ENCODE measurements around the gene ACBD6.

Gene ACBD6

GRCh38 chr1:180267211-180267561, 235.2 kb downstream of the ACBD6 start:
- no peak for DNase-seq

DNA sequence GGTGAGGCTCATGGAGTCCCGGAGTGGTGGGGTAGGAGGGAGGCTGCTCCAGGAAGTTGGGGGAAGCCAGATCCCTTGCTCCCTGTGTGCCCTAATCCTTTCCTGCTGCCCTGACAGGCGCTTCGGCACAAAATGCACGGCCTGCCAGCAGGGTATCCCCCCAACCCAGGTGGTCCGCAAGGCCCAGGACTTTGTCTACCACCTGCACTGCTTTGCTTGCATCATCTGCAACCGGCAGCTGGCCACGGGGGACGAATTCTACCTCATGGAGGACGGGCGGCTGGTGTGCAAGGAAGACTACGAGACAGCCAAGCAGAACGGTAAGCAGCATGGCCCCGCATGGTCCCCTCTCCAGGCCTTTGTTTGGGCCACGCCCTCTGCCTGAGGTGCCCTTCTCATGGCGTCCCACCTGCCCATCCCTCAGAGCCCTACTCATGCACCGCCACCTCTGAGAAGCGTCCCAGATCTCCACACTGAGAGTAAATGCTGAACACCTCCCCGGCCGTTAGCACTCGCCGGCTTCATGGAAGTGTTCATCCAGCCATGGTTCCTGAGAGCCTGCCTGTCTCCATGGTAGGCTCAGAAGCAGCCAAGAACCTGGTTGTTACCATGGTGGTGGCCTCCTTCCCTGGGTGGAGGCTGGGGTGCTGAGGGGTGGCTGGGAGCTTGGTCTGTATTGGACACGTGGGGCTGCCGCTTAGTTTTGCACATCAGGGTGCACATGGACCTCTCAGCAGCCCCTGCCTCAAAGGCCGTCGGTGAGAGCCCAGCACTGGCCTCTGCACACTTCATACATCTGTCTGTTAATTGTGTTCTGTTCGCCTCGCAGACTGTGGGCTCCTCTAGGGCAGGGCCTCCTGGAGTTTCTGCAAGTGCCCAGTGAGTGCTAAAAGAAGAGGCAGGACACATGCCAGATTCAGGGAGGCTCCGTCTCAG, 235.8 kb downstream of the ACBD6 start:
- no peak for DNase-seq

DNA sequence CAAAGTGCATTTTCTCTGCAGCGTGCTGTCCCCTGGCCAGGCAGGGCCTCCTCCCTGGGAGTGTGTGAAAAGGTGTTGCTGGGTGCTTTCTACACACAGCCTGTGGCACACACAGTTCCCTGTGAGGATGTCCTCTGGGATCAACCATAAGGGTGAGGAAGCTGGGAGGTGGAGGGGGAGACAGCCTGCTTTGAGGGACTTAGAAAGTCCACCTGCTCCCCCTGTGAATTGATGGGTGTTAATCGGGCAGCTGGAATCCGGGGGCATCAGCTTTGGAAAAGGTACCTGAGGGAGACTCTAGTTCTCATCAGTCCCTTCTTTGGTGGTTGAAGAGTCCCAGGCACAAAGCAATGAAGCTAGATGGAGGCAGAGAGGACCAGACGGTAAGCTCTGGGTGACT, 236.5 kb downstream of the ACBD6 start:
- DNase-seq: no peak

- no peak for DNase-seq
Measured at GRCh38 chr1:180265201-180265600, 237.2 kb downstream of the ACBD6 start.

DNA sequence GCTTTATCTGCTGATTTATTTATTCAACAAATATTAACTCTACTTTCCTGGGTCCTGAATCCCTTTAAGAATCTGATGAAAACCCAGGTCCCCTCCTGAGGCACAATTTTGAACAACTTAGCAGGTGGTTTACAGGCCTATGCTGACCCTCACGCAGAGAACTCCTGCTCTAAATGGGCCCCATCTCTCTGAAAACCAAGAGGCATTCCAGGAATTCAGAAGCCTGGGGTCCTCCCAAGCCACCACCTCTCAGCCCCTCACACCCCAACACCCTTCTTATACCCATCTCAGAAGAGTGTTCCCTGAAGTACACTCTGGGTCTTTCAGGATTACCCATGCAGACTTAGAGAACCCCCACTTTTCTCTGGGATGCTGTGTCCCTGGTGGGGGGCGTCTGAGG, 237.8 kb downstream of the ACBD6 start:
- no peak for DNase-seq

DNA sequence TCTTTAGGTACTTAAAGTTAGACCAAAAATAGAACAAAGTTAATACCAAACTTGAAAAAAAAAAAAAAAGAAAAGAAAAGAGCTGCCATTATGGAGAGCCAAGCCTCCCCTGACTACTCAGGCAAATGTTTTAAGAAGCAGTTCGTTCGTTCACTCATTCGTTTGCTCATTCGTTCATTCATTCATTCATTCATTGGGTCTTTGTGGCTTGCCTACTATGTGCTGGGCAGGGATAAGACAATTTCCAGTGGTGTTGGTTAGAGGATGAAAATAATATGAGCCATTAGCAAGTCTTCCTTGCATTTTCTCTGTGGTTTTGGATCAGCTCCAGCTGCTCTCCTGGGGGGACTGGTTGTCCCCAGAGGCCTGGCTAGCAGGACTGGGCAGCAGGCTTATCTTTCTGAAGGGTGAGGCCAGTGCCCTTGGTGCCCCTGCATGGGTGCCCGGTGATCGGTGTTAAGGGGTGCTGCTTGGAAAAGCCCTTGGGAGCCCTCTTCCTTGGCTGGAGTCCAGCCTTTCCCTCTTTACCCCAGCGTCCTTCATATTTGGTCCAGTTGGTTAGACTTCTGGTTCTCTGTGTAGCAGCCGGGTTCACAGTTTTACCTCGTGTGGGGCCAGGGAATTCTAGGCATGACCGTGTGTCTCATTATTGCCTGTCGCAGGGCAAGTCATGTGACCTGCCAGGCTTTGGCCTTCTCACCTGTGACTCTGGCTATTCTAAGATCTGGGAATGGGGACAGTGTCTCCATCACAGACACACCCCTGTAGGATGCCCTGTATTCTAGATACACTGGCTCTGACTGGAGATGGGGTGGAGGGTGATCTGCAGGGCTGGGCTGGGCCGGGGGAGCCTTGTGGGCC, 239.5 kb downstream of the ACBD6 start:
- DNase-seq: no peak

- no peak for DNase-seq
Measured at GRCh38 chr1:180261524-180262155, 240.7 kb downstream of the ACBD6 start.

DNA sequence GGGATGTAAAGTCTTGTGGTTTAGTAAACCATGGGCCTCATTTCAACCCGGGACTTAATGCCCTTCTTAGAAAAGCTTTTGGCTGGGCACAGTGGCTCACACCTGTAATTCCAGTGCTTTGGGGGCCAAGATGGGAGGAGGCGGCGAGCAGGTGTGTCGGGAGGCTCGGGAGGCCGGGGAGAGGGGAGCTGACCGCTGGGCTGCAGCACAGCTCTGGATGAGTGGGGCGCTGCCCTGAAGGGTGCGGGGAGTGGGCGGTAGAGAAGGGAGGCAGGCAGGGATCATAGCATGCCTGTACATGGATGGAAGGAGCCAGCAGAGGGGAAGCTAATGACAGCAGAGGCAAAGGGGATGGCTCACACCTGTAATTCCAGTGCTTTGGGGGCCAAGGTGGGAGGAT, 241.3 kb downstream of the ACBD6 start:
- no peak for DNase-seq

GRCh38 chr1:180260541-180260940, 241.8 kb downstream of the ACBD6 start:
- no peak for DNase-seq

DNA sequence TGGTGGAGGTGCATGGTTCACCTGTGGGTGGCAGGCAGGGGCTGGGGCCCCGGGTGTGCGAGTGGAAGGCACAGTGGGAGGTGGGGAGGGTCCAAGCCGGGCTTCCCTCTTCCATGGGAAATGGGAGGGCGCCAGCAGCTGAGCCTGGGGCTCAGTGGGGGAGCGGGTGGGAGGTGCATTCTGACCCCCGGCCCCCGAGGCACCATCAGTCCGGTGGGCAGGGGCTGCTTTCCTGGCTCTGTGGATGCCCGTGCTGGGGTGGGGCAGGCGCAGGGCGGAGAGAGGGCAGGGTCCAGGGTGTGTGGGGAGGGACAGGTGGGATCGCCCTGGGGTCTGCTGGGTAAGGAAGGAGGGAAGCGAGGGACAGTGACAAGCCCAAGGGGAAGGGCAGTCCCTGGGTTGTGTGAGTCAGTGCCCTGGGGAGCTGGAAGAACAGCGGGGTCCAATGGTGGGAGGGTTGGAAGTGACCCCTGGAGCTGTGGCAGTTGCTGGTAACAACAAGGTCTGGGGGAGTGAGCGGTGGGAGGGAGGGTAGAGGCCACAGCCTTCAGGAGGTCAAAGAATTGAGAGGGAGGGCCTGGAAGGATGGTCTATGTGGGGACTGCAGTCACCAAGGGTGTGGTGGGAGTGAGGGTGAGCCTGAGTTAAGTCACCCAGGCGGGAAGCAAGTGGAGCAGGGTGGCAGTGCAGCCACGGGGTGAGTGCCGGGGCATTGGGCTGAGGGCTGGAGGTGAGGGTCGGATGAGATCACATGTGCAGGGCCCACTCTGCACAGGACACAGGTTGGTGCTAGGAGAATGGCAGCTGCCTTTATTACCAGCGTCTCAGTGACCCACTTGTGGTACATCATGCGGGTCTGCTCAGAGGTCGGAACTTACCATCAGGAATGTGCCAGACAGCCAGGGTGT, 242.7 kb downstream of the ACBD6 start:
- DNase-seq: no peak

DNA sequence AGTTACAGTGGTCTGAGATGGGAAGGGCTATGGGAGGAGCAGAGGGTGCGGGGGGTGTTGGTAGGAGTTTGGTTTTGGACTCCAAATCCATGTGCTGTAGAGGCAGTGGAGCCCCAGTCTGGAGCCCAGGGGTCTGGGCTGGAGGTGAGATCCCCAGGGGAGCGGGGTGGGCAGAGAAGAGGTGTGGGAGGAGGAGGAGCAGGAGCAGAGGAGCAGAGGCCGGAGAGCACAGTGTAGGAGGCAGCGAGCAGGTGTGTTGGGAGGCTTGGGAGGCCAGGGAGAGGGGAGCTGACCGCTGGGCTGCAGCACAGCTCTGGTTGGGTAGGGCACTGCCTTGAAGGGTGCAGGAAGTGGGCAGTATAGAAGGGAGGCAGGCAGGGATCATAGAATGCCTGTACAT, 243.4 kb downstream of the ACBD6 start:
- DNase-seq: no peak

DNA sequence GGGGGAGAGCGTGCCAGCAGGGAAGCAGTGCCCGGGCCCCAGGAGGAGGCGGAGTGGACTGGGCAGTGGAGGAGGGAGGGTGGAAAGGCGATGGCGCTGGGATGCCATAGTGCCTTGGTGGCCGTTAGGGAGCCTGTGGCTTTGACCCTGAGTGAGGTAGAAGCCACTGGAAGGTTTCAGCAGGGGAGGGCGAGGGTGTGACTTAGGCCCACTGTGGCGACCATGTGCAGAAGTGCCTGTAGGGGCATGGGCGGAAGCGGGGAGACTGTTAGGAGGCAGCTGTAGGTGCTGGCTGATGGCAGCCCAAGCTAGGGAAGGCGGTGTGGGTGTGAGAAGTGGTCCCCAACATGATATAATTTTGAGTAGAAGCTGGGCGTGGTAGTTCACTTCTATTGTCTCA, 244.1 kb downstream of the ACBD6 start:
- no peak for DNase-seq

- no peak for DNase-seq
Measured at GRCh38 chr1:180257486-180257885, 244.9 kb downstream of the ACBD6 start.

GRCh38 chr1:180257028-180257386, 245.4 kb downstream of the ACBD6 start:
- DNase-seq: no peak

DNA sequence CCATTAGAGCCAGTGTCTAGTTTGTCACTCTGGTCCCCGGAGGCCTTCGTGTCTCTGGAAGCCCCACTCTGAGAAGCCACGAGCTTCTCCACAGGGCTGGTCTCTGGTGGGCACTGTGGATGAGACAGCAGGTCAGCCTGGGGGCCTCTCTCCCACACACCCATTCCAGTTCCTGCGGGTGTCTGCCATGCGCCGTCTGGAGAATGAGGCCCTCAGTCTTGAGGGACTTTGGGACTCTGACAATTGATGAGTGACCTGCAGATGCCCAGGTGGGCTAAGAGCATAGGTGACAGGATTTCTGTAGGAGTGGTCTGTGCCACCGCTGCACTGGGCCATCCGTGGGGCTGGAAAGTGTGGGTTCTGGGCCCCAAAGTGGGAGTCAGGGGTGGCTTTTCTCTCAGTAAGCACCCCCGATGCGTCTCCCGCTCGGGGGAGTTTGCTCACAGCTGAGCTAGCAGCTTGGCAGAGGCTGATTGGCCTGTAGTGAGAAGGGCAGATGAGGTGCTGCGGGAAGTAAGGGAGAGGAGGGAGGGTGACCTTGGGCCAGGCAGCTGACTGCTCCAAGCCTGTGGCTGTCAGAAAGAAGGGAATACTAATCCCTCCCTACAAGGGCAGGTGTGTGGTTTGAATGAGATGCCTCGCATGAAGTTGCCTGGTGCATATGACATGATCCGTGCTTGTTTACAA, 245.9 kb downstream of the ACBD6 start:
- no peak for DNase-seq

- no peak for DNase-seq
Measured at GRCh38 chr1:180255536-180256340, 246.6 kb downstream of the ACBD6 start.

- DNase-seq: no peak
Measured at GRCh38 chr1:180254854-180255253, 247.5 kb downstream of the ACBD6 start.

- DNase-seq: no peak
Measured at GRCh38 chr1:180254496-180254819, 247.9 kb downstream of the ACBD6 start.

DNA sequence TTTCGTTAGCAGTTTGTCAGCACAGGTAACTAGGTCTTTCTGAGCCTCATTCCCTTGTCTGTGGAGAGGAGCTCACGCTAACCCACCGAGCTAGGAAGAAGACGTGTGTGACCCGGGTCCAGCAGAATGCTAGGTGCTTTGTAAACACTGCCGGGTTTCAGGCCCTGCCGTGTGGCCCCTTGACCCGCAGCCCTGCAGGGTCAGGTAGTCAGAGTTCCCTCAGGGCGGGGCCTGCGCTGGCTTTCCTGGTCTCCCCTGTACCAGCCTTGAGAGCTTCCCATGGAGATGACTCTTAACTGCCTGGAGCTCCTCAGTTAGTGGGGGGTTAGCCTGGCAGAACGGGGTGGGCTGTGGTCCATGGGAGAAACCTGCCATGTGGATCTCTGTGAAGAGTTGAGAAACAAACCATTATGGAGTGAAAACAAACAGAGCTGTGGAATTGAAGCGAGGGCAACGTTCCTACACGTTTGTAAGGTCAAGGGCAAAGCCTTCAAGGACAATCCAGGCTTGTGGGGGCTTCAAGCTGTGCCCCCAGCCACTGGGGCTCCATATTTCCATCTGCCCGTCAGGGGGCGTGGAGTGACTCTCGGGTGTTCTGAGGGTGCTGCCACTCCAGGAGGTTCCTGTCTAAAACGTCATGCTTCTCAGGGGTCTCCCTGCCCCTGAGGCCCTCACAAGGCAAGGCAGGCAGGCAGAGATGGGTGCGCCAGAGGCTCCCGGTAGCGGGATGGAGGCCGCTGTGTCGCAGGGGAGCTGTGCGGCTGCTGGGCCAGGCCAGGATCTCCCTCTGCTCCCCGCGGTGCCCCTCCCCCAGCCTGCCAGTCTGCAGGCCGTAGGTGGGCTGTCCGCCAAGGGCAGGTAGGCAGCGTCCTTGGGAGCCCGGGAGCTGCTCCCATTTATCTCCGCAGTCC, 248.5 kb downstream of the ACBD6 start:
- no peak for DNase-seq
